IPS DF 6.9 (cell line): ENCODE measurements around the gene USP27X.

Source experiments
- DNase-seq: peaks from one replicate; pipeline ENCODE4 v3.0.0-alpha.2; 2013; ENCODE audit warnings: low read depth, low spot score
- H3K27ac ChIP-seq: one replicate; pipeline ENCODE4 v1.5.1; 2013; ENCODE audit warnings: low read length, control low read depth
- H3K27me3 ChIP-seq: 2 replicates; pipeline ENCODE4 v1.6.1; 2013; ENCODE audit warnings: mild to moderate bottlenecking, low read length; ENCODE audit not compliant: control insufficient read depth, insufficient read depth
- H3K36me3 ChIP-seq: 2 replicates; pipeline ENCODE4 v1.6.1; 2013; ENCODE audit warnings: low read length; ENCODE audit not compliant: control insufficient read depth, insufficient read depth
- H3K4me1 ChIP-seq: 2 replicates; pipeline ENCODE4 v1.6.1; 2013; ENCODE audit warnings: low read length; ENCODE audit not compliant: control insufficient read depth, insufficient read depth
- H3K4me3 ChIP-seq: 2 replicates; pipeline ENCODE4 v1.5.1; 2013; ENCODE audit warnings: mild to moderate bottlenecking, low read length
- H3K9me3 ChIP-seq: 2 replicates; pipeline ENCODE4 v1.6.1; 2013; ENCODE audit warnings: low read length, inconsistent platforms; ENCODE audit not compliant: control insufficient read depth, insufficient read depth
- WGBS: extraction: QIAGEN DNeasy Blood & Tissue Kit; methylation state at CpG from one replicate; pipeline ENCODE4 v1.1.7; 2013; ENCODE audit warnings: mixed read lengths, missing lambda C conversion rate; ENCODE audit not compliant: insufficient read length, insufficient coverage; 5-methylcytosine and 5-hydroxymethylcytosine counted together

USP27X gene

DNA sequence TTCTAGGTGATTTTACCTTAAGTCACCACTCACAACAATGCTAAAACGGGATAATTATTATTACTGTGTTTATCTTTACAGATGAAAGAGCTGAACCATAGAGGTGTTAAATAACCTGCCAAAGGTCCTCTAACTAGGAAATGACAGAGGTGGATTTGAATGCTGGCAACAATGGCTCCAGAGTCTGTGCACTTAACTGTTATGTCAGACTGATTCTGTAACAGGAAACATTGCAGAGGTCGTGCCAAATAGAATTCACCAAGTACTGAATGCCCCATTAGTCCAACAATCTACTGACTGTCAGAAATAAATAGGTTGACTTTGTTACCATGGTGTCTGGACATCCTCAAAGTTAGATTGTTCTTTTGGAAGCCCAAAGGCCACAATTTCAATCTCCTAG is 20.9 kb upstream of the USP27X start:
- no peaks in the 10 kb centered on the region for H3K4me1 ChIP-seq
- no peak overlapping the region for H3K27ac ChIP-seq
- WGBS: no CpG with 5 or more reads among the region's 2 CpGs
- H3K27me3 ChIP-seq: no peaks in the 10 kb centered on the region
- H3K4me3 ChIP-seq: no peak overlapping the region
- H3K36me3 ChIP-seq: no peaks in the 10 kb centered on the region
- no peak for DNase-seq
- H3K9me3 ChIP-seq: no peaks in the 10 kb centered on the region

DNA sequence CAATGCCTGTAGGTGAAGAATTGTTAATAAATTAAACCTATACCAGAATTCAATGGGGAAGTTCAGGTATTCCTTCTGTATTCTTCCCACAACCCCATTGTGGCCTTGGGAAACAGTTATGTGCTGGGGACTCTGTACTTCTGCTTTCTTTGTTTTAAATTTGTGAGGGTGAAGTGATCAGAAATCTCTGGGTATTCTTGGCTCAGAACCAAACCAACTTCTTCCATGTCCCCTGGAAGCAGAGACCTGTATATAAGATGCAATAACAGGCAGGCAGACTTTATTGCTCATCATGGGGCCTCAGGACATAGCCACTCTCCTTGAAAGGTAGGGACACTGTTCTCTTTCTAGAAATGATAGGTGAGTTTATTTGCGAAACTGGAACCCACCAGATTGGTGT is 19.8 kb upstream of the USP27X start:
- Histone ChIP-seq H3K27me3 (no peaks in the 10 kb centered on the region), H3K4me3 (no peak overlapping the region), H3K9me3 (no peaks in the 10 kb centered on the region), H3K27ac (no peak overlapping the region), H3K36me3 (no peaks in the 10 kb centered on the region), H3K4me1 (no peaks in the 10 kb centered on the region)
- DNase-seq: no peak
- WGBS: no CpG with 5 or more reads among the region's 1 CpG

- no peaks in the 10 kb centered on the region for H3K9me3 ChIP-seq
- no peaks in the 10 kb centered on the region for H3K4me1 ChIP-seq
- no peak for DNase-seq
- no peaks in the 10 kb centered on the region for H3K27me3 ChIP-seq
- no peak overlapping the region for H3K4me3 ChIP-seq
- no CpG with 5 or more reads among the region's 2 CpGs for WGBS
- H3K36me3 ChIP-seq: no peaks in the 10 kb centered on the region
- no peak overlapping the region for H3K27ac ChIP-seq
These were observed 18.3 kb upstream of the USP27X start for GRCh38 chrX:49860867-49861535.

DNA sequence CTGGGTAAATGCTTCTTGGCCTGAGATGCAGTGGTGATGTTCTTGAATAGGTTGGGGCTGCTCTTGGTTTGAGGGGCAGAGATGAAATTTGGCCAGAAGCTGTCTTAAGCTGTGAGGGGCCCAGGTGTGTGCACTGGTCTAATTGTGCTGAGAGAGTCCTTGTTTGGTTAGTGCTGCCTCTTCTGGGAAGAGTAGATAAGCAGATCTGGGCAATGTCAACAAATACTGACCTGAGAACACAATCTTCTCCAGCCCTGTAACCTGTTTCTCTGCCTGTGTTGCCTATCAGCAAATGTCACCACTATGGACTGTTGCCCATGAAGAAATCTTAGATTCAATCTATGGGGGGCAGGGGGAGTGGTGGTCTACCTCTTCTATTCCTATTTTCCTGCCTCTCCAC is 17.2 kb upstream of the USP27X start:
- Histone ChIP-seq H3K4me3 (no peak overlapping the region), H3K27me3 (no peaks in the 10 kb centered on the region), H3K4me1 (no peaks in the 10 kb centered on the region), H3K27ac (no peak overlapping the region), H3K9me3 (no peaks in the 10 kb centered on the region), H3K36me3 (no peaks in the 10 kb centered on the region)
- no peak for DNase-seq

DNA sequence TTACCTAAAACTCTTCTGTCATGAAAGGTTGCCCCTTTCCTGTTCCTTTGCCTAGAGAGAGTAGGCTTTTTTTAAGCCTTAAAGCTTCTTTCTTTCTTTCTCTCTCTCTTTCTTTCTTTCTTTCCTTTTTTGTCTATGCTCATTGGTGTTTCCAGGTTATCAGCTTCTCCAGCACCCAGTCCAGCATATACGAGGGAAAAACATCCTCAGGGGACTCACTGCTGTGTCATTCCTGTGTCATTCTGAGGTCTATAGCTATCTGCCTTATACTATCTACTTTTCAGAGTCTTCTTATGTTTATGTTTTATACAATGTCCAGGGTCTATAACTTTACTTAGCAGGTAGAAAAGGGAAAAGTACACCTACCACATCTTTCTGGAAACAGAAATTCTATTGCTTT is 10.5 kb upstream of the USP27X start:
- H3K9me3 ChIP-seq: no peaks in the 10 kb centered on the region
- WGBS: no CpG with 5 or more reads among the region's 1 CpG
- H3K27ac ChIP-seq: no peak overlapping the region
- no peak for DNase-seq
- no peaks in the 10 kb centered on the region for H3K36me3 ChIP-seq
- no peaks in the 10 kb centered on the region for H3K27me3 ChIP-seq
- H3K4me3 ChIP-seq: no peak overlapping the region
- no peaks in the 10 kb centered on the region for H3K4me1 ChIP-seq

GRCh38 chrX:49876750-49877149 is 2.5 kb upstream of the USP27X start:
- DNase-seq: no peak

GRCh38 chrX:49877397-49878101 is 1.7 kb upstream of the USP27X start:
- no peaks in the 10 kb centered on the region for H3K27me3 ChIP-seq
- DNase-seq: no peak
- H3K4me1 ChIP-seq: no peaks in the 10 kb centered on the region
- no peaks in the 10 kb centered on the region for H3K36me3 ChIP-seq
- no CpG with 5 or more reads among the region's 5 CpGs for WGBS
- no peak overlapping the region for H3K4me3 ChIP-seq
- no peaks in the 10 kb centered on the region for H3K9me3 ChIP-seq
- H3K27ac ChIP-seq: no peak overlapping the region

More at GRCh38 chrX:49876750-49877149, 2.5 kb upstream of the USP27X start:
- H3K36me3 ChIP-seq: no peaks in the 10 kb centered on the region
- H3K27ac ChIP-seq: no peak overlapping the region
- H3K9me3 ChIP-seq: no peaks in the 10 kb centered on the region
- WGBS: no CpG with 5 or more reads among the region's 3 CpGs
- no peaks in the 10 kb centered on the region for H3K27me3 ChIP-seq
- no peak overlapping the region for H3K4me3 ChIP-seq
- no peaks in the 10 kb centered on the region for H3K4me1 ChIP-seq

- no peaks in the 10 kb centered on the region for H3K9me3 ChIP-seq
- no peak for DNase-seq
- no peak overlapping the region for H3K27ac ChIP-seq
- WGBS: no CpG with 5 or more reads among the region's 28 CpGs
- no peaks in the 10 kb centered on the region for H3K36me3 ChIP-seq
- no peaks in the 10 kb centered on the region for H3K4me1 ChIP-seq
- peak overlapping the region; percentile 82; the same call in 1 of the 2 replicates for H3K4me3 ChIP-seq
- H3K27me3 ChIP-seq: no peaks in the 10 kb centered on the region
These were observed 1.0 kb upstream of the USP27X start for GRCh38 chrX:49878128-49878833.

GRCh38 chrX:49879656-49880277 is 483 bp downstream of the USP27X start:
- no peak for DNase-seq
- Histone ChIP-seq H3K36me3 (no peaks in the 10 kb centered on the region), H3K9me3 (no peaks in the 10 kb centered on the region), H3K4me1 (no peaks in the 10 kb centered on the region), H3K27ac (no peak overlapping the region), H3K27me3 (no peaks in the 10 kb centered on the region), H3K4me3 (peak overlapping the region; percentile 82)
- WGBS: no CpG with 5 or more reads among the region's 55 CpGs

DNA sequence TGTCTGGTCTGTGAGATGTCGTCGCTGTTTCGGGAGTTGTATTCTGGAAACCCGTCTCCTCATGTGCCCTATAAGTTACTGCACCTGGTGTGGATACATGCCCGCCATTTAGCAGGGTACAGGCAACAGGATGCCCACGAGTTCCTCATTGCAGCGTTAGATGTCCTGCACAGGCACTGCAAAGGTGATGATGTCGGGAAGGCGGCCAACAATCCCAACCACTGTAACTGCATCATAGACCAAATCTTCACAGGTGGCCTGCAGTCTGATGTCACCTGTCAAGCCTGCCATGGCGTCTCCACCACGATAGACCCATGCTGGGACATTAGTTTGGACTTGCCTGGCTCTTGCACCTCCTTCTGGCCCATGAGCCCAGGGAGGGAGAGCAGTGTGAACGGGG is 1.4 kb downstream of the USP27X start:
- WGBS: no CpG with 5 or more reads among the region's 12 CpGs
- no peaks in the 10 kb centered on the region for H3K9me3 ChIP-seq
- no peaks in the 10 kb centered on the region for H3K36me3 ChIP-seq
- no peak overlapping the region for H3K4me3 ChIP-seq
- no peaks in the 10 kb centered on the region for H3K4me1 ChIP-seq
- DNase-seq: no peak
- no peaks in the 10 kb centered on the region for H3K27me3 ChIP-seq
- no peak overlapping the region for H3K27ac ChIP-seq
